Mesodermal cell (in vitro differentiated cells): ENCODE data around the gene RBM10.

Source experiments
- H3K27ac ChIP-seq: 2 replicates; pipeline ENCODE4 v1.7.0; 2013; ENCODE audit warnings: mild to moderate bottlenecking, low read depth, low read length, moderate library complexity; ENCODE audit not compliant: severe bottlenecking
- H3K36me3 ChIP-seq: 2 replicates; pipeline ENCODE4 v1.7.1; 2013; ENCODE audit warnings: mild to moderate bottlenecking, low read length, moderate library complexity; ENCODE audit not compliant: control insufficient read depth, insufficient read depth
- H3K4me1 ChIP-seq: one replicate; pipeline ENCODE4 v1.7.1; 2013; ENCODE audit warnings: mild to moderate bottlenecking, low read length; ENCODE audit not compliant: insufficient read depth, control insufficient read depth, poor library complexity, severe bottlenecking
- H3K4me3 ChIP-seq: 2 replicates; pipeline ENCODE4 v1.7.0; 2013; ENCODE audit warnings: low read length, control low read depth, mild to moderate bottlenecking; ENCODE audit not compliant: insufficient read depth, poor library complexity, severe bottlenecking; ENCODE audit errors: extremely low read depth
- H3K9me3 ChIP-seq: 2 replicates; pipeline ENCODE4 v1.7.1; 2013; ENCODE audit warnings: mild to moderate bottlenecking, low read length, moderate library complexity; ENCODE audit not compliant: control insufficient read depth
- WGBS, 2 experiments: methylation state at CpG; one replicate each; pipeline ENCODE4 v1.1.5; 2013; ENCODE audit warnings: missing lambda C conversion rate in 2 of 2; ENCODE audit not compliant: insufficient coverage in 2 of 2; 5-methylcytosine and 5-hydroxymethylcytosine counted together

RBM10 gene

GRCh38 chrX:47169273-47169672, 24.3 kb downstream of the RBM10 start:
- 97 to 100% methylated on average over 7 to 10 of the region's 19 CpGs for WGBS, 2 experiments
- peaks cover 41% of the 10 kb centered on the region for H3K36me3 ChIP-seq

DNA sequence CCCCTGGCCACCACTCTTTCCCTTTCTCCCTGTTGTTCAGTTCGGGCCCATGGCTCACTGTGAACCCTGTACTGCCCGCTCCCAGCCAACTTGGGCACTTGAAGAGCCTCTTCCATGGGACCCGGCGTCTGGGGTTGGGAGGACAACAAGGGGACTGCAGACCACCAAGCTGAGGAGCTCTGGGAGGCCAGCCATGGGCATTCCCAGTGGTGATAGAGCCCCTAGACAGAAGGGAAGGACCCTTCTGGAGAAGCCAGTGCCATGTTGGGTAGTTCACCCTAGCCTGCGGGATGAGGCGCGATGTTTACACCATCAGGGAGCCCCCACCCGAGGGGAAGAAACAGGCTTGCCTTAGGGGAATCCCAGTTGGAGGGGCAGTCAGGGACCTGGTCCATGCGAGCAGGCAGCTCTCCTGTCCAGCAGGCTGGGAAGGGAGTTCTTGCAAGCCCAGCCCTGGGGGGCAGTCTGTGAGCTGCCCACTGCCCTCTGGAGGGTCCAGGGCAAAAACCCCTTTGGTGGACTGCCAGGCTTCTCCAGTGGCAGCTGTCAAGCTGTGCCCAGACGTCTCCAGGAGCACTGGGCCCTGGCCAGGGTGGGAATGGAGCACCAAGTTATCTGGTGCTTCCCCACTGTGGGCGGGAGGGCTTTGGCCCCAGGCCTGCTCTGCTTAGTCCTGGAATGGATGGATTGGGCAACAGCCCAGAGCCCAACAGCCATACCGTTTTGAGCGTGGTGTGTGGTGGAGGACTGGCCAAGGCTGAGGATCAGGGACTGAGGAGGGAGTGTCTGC, 24.9 kb downstream of the RBM10 start:
- Histone ChIP-seq H3K27ac (no peak overlapping the region), H3K36me3 (peaks cover 39% of the 10 kb centered on the region), H3K4me3 (no peak overlapping the region), H3K9me3 (no peaks in the 10 kb centered on the region), H3K4me1 (no peaks in the 10 kb centered on the region)
- whole genome bisulfite sequencing, 2 experiments: 85 to 100% methylated on average over 4 to 5 of the region's 13 CpGs

More at GRCh38 chrX:47169273-47169672, 24.3 kb downstream of the RBM10 start:
- no peaks in the 10 kb centered on the region for H3K4me1 ChIP-seq
- no peak overlapping the region for H3K4me3 ChIP-seq
- no peak overlapping the region for H3K27ac ChIP-seq
- H3K9me3 ChIP-seq: no peaks in the 10 kb centered on the region

DNA sequence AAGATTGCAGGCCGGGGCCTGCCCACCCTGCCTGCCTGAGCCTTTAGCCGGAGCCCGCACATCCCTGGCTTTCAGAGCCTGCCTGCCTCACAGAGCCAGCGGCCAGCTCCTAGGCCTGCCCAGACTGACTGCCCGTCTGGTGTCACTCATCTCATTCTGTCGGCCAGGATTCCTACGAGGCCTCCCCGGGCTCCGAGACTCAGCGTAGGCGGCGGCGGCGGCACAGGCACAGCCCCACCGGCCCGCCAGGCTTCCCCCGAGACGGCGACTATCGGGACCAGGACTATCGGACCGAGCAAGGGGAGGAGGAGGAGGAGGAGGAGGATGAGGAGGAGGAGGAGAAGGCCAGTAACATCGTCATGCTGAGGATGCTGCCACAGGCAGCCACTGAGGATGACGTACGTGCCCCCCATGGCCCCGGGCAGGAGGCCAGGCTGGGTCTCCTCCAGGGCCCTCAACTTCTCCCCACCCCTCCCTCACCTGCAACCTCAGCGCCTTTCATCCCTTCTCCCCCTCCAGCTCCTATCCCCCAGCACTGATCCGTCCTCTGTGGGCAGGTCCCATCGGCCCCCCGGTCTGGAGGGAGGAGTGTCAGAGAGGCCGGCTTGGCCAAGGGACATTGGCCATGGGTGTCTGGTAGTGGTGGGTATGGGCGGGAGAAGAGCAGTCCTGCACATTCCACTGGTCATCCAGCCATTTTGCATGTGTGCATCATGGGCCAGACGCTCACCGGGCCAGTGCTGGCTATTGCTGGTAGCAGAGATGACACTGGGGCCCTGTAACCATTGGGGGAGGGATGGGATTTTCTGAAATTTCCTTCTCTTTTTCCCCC, 26.1 kb downstream of the RBM10 start:
- 92 to 100% methylated on average over 6 to 8 of the region's 34 CpGs for WGBS, 2 experiments
- Histone ChIP-seq H3K9me3 (no peaks in the 10 kb centered on the region), H3K27ac (no peak overlapping the region), H3K36me3 (peaks cover 45% of the 10 kb centered on the region), H3K4me1 (no peaks in the 10 kb centered on the region), H3K4me3 (no peak overlapping the region)

GRCh38 chrX:47171996-47172395, 27.0 kb downstream of the RBM10 start:
- whole genome bisulfite sequencing, 2 experiments: 100% methylated on average over 1 of the region's 2 CpGs
- peaks cover 48% of the 10 kb centered on the region for H3K36me3 ChIP-seq

DNA sequence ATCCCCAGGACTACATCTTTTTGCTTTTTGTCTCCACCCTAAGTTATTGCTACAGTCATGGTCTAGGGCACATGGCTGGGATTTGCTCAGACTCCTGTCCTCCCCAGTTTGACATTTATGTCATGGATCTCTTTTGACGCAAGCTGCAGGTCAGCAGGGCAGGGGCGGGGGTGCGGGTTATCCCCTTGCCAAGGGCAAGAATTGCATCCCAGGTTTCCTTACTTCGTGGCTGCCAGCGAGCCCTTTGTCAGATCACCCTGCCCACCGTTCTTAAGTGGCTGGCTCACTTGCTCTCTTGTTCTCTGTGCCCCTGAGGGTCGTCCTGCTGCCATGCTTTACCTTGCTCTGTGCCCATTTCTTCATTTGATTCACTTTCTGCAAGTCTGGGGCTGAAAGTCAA, 27.5 kb downstream of the RBM10 start:
- Histone ChIP-seq H3K27ac (no peak overlapping the region), H3K36me3 (peaks cover 48% of the 10 kb centered on the region), H3K4me3 (no peak overlapping the region), H3K4me1 (no peaks in the 10 kb centered on the region), H3K9me3 (no peaks in the 10 kb centered on the region)
- 97 to 100% methylated on average over 5 to 6 of the region's 7 CpGs for WGBS, 2 experiments

More at GRCh38 chrX:47171996-47172395, 27.0 kb downstream of the RBM10 start:
- Histone ChIP-seq H3K4me3 (no peak overlapping the region), H3K27ac (no peak overlapping the region), H3K4me1 (no peaks in the 10 kb centered on the region), H3K9me3 (no peaks in the 10 kb centered on the region)

DNA sequence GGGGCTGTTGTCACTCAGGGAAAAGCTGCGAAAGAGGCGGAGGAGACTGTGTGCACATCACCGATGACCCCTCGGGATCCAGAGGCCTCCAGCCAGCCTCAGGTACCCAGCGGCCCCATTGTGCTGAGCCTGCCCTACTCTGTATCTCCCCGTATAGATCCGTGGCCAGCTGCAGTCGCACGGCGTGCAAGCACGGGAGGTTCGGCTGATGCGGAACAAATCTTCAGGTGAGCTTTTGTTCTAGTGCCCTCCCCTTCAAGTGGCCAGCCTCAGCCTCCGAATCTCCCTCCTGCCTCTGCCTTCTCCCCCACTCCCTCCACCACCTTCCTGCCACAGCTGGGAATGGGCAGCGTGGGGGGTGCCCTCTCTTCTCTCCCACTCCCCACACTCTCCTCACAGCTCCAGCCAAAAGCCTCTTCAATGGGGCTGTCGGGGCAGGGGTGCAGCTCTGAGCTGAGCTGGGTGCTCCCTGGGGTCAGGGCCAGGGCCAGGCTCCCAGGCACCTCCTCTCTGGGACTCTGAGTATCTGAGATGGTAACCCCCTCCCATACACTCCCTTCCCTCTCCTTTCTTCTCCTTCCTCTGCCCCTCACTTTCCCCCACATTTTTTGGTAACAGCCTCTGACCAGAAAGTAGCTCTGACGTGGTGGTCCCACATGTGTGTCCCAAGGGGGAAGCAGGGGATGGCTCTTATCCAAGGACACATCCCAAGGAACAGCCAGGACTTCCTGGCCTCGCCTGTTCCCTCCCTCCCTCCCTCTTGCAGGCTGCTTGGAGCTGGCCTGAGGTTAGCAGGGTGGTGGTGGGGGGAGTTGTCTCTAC, 28.2 kb downstream of the RBM10 start:
- no peaks in the 10 kb centered on the region for H3K4me1 ChIP-seq
- H3K27ac ChIP-seq: no peak overlapping the region
- peaks cover 55% of the 10 kb centered on the region for H3K36me3 ChIP-seq
- 95 to 96% methylated on average over 6 to 13 of the region's 18 CpGs for WGBS, 2 experiments
- H3K4me3 ChIP-seq: no peak overlapping the region
- H3K9me3 ChIP-seq: no peaks in the 10 kb centered on the region

DNA sequence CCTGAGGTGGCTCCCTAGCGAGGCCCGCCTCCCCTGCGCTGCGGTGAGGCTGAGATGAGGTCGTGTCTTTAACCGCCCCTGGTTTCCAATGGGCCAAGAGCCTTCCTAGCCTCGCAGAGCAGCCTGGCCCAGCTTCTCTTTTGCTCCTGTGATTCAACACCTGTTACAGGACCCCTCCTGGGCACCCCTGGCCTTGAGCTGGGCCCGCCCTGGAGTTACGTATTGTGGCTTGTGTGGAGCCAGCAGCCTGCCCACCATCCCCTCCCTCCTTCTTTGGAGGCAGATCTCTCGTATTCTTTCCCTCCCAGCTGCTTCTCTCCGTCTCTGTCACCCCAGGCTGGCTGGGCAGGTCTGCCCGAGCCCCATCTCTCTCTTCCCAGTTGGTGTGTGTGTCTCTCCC, 29.4 kb downstream of the RBM10 start:
- Histone ChIP-seq H3K36me3 (peaks cover 56% of the 10 kb centered on the region), H3K9me3 (no peaks in the 10 kb centered on the region)
- WGBS, 2 experiments: 95 to 100% methylated on average over 4 to 6 of the region's 12 CpGs

DNA sequence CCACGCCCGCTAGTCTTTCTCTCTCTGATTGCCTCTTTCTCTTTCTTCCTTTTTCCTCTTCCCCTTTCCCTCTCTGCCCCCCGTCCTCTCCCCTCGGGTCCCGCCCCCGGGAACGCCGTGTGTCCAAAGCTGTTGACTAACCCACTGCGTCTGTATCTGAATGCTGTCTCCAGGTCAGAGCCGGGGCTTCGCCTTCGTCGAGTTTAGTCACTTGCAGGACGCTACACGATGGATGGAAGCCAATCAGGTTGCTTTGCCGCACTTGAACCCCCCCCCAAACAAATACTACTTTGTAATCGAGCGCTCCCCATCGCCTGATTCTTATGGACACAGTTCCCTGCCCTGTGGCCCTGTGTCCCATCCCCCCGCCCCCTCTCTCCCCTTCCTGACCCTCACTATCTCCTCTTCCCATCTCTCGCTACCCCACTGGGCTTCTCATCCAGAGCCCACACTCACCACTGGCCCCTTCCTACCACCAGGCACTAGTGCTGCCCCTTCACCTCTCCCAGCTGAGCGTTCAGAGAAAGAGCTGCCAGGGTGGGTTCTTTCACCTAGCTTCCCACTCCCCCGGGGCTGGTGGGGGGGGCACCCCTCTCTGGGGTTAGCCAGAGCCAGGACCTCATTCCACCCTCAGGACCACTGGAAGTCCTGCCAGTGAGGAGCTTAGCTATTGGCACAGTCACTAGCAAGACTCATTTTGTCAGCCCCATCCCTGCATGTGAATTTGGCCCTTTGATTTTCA, 30.0 kb downstream of the RBM10 start:
- Histone ChIP-seq H3K4me3 (no peak overlapping the region), H3K36me3 (peaks cover 58% of the 10 kb centered on the region)
- WGBS, 2 experiments: 83 to 91% methylated on average over 1 to 9 of the region's 23 CpGs

More for the DNA sequence above, 29.4 kb downstream of the RBM10 start:
- Histone ChIP-seq H3K27ac (no peak overlapping the region), H3K4me3 (no peak overlapping the region), H3K4me1 (no peaks in the 10 kb centered on the region)

GRCh38 chrX:47175588-47175980, 30.6 kb downstream of the RBM10 start:
- H3K27ac ChIP-seq: no peak overlapping the region
- no peaks in the 10 kb centered on the region for H3K4me1 ChIP-seq
- H3K4me3 ChIP-seq: no peak overlapping the region
- 96 to 100% methylated on average over 2 to 11 of the region's 12 CpGs for whole genome bisulfite sequencing, 2 experiments
- H3K9me3 ChIP-seq: no peaks in the 10 kb centered on the region
- H3K36me3 ChIP-seq: peaks cover 59% of the 10 kb centered on the region

More for the DNA sequence above, 30.0 kb downstream of the RBM10 start:
- Histone ChIP-seq H3K9me3 (no peaks in the 10 kb centered on the region), H3K27ac (no peak overlapping the region), H3K4me1 (no peaks in the 10 kb centered on the region)
